K562 (cell line): ENCODE measurements around the gene KRTAP2-1. TPM values are rescaled to one million over a fixed set of nuclear protein-coding genes. Genes with fewer than 3 reads are reported as not detected.

ENCODE experiments used
- ASH1L ChIP-seq: fragments of 450-650 bp; IDR thresholded peaks from 2 replicates; pipeline ENCODE4 v1.6.1; 2018; ENCODE audit warnings: borderline replicate concordance, mild to moderate bottlenecking, low read depth; ENCODE audit not compliant: partially characterized antibody
- ATF4 ChIP-seq: fragments of 450-650 bp; formaldehyde crosslinking; IDR thresholded peaks from 2 replicates; pipeline ENCODE4 v1.4.0; 2022; ENCODE audit warnings: mild to moderate bottlenecking, moderate library complexity
- CCNT2 ChIP-seq: IDR thresholded peaks from 2 replicates; pipeline ENCODE4 v1.6.1; 2011; ENCODE audit warnings: borderline replicate concordance, low read depth, mild to moderate bottlenecking, moderate library complexity, mixed read lengths, low read length; ENCODE audit not compliant: insufficient read length; ENCODE audit errors: extremely low read depth
- HDAC3 ChIP-seq: fragments of 450-650 bp; IDR thresholded peaks from 2 replicates; pipeline ENCODE4 v1.6.1; 2018; ENCODE audit warnings: borderline replicate concordance, mild to moderate bottlenecking, moderate library complexity; ENCODE audit not compliant: partially characterized antibody
- HLTF ChIP-seq: fragments of 450-650 bp; IDR thresholded peaks from 2 replicates; pipeline ENCODE4 v1.6.1; 2016
- ILK ChIP-seq: fragments of 450-650 bp; IDR thresholded peaks from 2 replicates; pipeline ENCODE4 v1.6.1; 2016; ENCODE audit warnings: missing genetic modification characterization, low read depth, mild to moderate bottlenecking, missing compliant biosample characterization, moderate library complexity, borderline replicate concordance
- JUN ChIP-seq, 2 experiments: sonication (generic) in 1 of 2; formaldehyde crosslinking in 1 of 2; IDR thresholded peaks; 2 replicates each; pipeline versions ENCODE4 v1.6.1 to v1.8.0; 2012 to 2022; ENCODE audit warnings: borderline replicate concordance in 2 of 2, mild to moderate bottlenecking in 2 of 2, improper control_type of control experiment in 1 of 2, low read depth in 1 of 2, low read length in 1 of 2, missing genetic modification reagents in 1 of 2
- NFYB ChIP-seq: IDR thresholded peaks from 2 replicates; pipeline ENCODE4 v1.6.1; 2011; ENCODE audit warnings: mild to moderate bottlenecking, moderate library complexity; ENCODE audit not compliant: insufficient read length; ENCODE audit errors: extremely low read depth
- PCBP1 ChIP-seq: fragments of 200-400 bp; formaldehyde crosslinking; IDR thresholded peaks from 2 replicates; pipeline ENCODE4 v1.6.1; 2018; ENCODE audit warnings: mild to moderate bottlenecking, low read depth, low read length; ENCODE audit not compliant: poor library complexity, severe bottlenecking
- SIN3A ChIP-seq, 2 experiments: fragments of 150-350 bp in 1 of 2; IDR thresholded peaks; 2 replicates each; pipeline ENCODE4 v1.6.1; 2011 to 2016; ENCODE audit warnings: borderline replicate concordance in 2 of 2, low read depth in 2 of 2, low read length in 2 of 2, mild to moderate bottlenecking in 2 of 2, moderate library complexity in 2 of 2; ENCODE audit not compliant: control insufficient read depth in 1 of 2
- SP2 ChIP-seq: IDR thresholded peaks from 2 replicates; pipeline ENCODE4 v1.6.1; 2011; ENCODE audit warnings: mild to moderate bottlenecking, low read depth, low read length, moderate library complexity; ENCODE audit not compliant: poor library complexity, severe bottlenecking; ENCODE audit errors: extremely low read depth
- TEAD1 ChIP-seq, 2 experiments: fragments of 450-650 bp in 1 of 2; sonication (generic) in 1 of 2; formaldehyde crosslinking; IDR thresholded peaks; 2 replicates each; pipeline versions ENCODE4 v1.4.0 to v1.8.0; 2020 to 2022; ENCODE audit warnings: mild to moderate bottlenecking in 2 of 2, missing genetic modification reagents in 1 of 2
- ZC3H11A ChIP-seq: IDR thresholded peaks from 2 replicates; pipeline ENCODE4 v1.6.1; 2012; ENCODE audit warnings: low read depth, low read length, improper control_type of control experiment
- ZMIZ1 ChIP-seq, 2 experiments: fragments of 150-350 bp in 1 of 2; IDR thresholded peaks; 2 replicates each; pipeline ENCODE4 v1.6.1; 2012 to 2016; ENCODE audit warnings: low read depth in 2 of 2, low read length in 2 of 2, mild to moderate bottlenecking in 1 of 2, moderate library complexity in 1 of 2
- ZNF316 ChIP-seq: fragments of 450-650 bp; IDR thresholded peaks from 2 replicates; pipeline ENCODE4 v1.6.1; 2016
- ZSCAN29 ChIP-seq: fragments of 450-650 bp; IDR thresholded peaks from 2 replicates; pipeline ENCODE4 v1.6.1; 2017
- polyA plus RNA-seq, 8 experiments: library from polyadenylated mRNA; depleted of rRNA in 4 of 8; stranded (reverse) in 5 of 8; unstranded in 3 of 8; fragments of >200 nt; fragmentation: Nextera tagmentation in 2 of 8; fragmentation: Illumina TruSeq in 1 of 8; extraction: Ambion mirVana in 2 of 8; extraction: Trizol in 1 of 8; gene quantifications; 2 replicates each; pipeline versions ENCODE4 v1.2.1 to v1.2.3, GENCODE V29; 2011 to 2014; ENCODE audit warnings: inconsistent platforms in 1 of 8, missing spikeins in 1 of 8
- total RNA-seq, 7 experiments: library from RNA; depleted of rRNA in 6 of 7; stranded (reverse); fragments of >200 nt in 6 of 7; fragmentation: Illumina TruSeq in 2 of 7; extraction: Trizol in 2 of 7; gene quantifications; 2 replicates each; pipeline versions ENCODE4 v1.2.1 to v1.2.3, GENCODE V29; 2011 to 2021; ENCODE audit warnings: low replicate concordance in 1 of 7

The KRTAP2-1 gene
- total and polyA plus RNA-seq, 9 of the 15 experiments (the other 6 are each of a cell fraction or from before 2014, with no cell fraction given) = not detected

GRCh38 chr17:41065829-41066624, 18.9 kb upstream of the KRTAP2-1 start, which contains the start of gene KRTAP2-4 (continued):
- TF ChIP-seq SIN3A (IDR thresholded peaks at IDR 0.05; ENCODE audit: borderline replicate concordance in 2 of 2, control insufficient read depth in 1 of 2, low read depth in 2 of 2, low read length in 2 of 2) = no peak
- TF ChIP-seq ZMIZ1 (IDR thresholded peaks at IDR 0.05; ENCODE audit: low read depth in 2 of 2, low read length in 2 of 2) = no peak
- no peak for TF ChIP-seq ASH1L
- TF ChIP-seq SP2 = no peak
- TF ChIP-seq ZSCAN29 = no peak
- no peak for TF ChIP-seq ZC3H11A
- TF ChIP-seq CCNT2 = no peak
- TF ChIP-seq JUN (IDR thresholded peaks at IDR 0.05; ENCODE audit: borderline replicate concordance, low read depth, low read length) = peak; percentile 91
- no peak for TF ChIP-seq JUN (CRISPR knock-in tag; IDR thresholded peaks at IDR 0.05; ENCODE audit: borderline replicate concordance)
- TF ChIP-seq TEAD1 (CRISPR knock-in tag; IDR thresholded peaks at IDR 0.05) = peak in 1 of 2 experiments; percentile 71; a peak in 2 of 4 replicates
- TF ChIP-seq ZNF316 = peak; percentile 36; the same call in 1 of the 2 replicates
- no peak for TF ChIP-seq HLTF
- TF ChIP-seq NFYB = no peak
- TF ChIP-seq HDAC3 = no peak
- TF ChIP-seq ATF4 (CRISPR knock-in tag) = peak; percentile 98
- TF ChIP-seq ILK = no peak
- TF ChIP-seq PCBP1 = no peak
